H1 (cell line): ENCODE measurements around the gene DCLK1.

Experiments used
- CBX8 ChIP-seq: fragments of 300-800, 300-1000 bp; sonication (generic); IDR thresholded peaks from 2 replicates; pipeline ENCODE4 v1.7.1; 2016; ENCODE audit warnings: low read depth, low read length, borderline replicate concordance
- CEBPB ChIP-seq: IDR thresholded peaks from 2 replicates; pipeline ENCODE4 v1.6.1; 2012; ENCODE audit warnings: low read depth, low read length
- JUND ChIP-seq: IDR thresholded peaks from 2 replicates; pipeline ENCODE4 v1.6.1; 2011; ENCODE audit warnings: mild to moderate bottlenecking, improper control_type of control experiment, low read length
- KDM4A ChIP-seq: IDR thresholded peaks from one replicate; pipeline ENCODE4 v1.7.1; 2012; ENCODE audit warnings: low read depth, mild to moderate bottlenecking, moderate library complexity, low read length, inconsistent platforms; ENCODE audit not compliant: severe bottlenecking
- POLR2A ChIP-seq, 2 experiments: IDR thresholded peaks; 1 replicate in 1 of 2; 2 replicates in 1 of 2; pipeline ENCODE4 v1.6.1; 2011; ENCODE audit warnings: low read depth in 2 of 2, low read length in 2 of 2, mild to moderate bottlenecking in 2 of 2; ENCODE audit errors: control extremely low read depth in 1 of 2
- RBBP5 ChIP-seq: IDR thresholded peaks from 2 replicates; pipeline ENCODE4 v1.7.1; 2012; ENCODE audit warnings: low read depth, mild to moderate bottlenecking, inconsistent platforms, low read length, moderate library complexity, borderline replicate concordance
- SIN3A ChIP-seq, 2 experiments: IDR thresholded peaks in 1 of 2; conservative IDR thresholded peaks in 1 of 2; 2 replicates each; pipeline ENCODE4 v1.6.1; 2011 to 2012; ENCODE audit warnings: low read length in 2 of 2, improper control_type of control experiment in 1 of 2, low read depth in 1 of 2, mild to moderate bottlenecking in 1 of 2
- SP1 ChIP-seq: IDR thresholded peaks from 2 replicates; pipeline ENCODE4 v1.6.1; 2011; ENCODE audit warnings: low read depth, low read length
- TEAD4 ChIP-seq: IDR thresholded peaks from 2 replicates; pipeline ENCODE4 v1.6.1; 2012; ENCODE audit warnings: low read depth, low read length, inconsistent platforms, mixed read lengths
- YY1 ChIP-seq: IDR thresholded peaks from 2 replicates; pipeline ENCODE4 v1.6.1; 2011; ENCODE audit warnings: low read depth, mild to moderate bottlenecking, low read length
- TF ChIP-seq, protein P1 (sequence below), 3 experiments: IDR thresholded peaks; 1 replicate in 2 of 3; 2 replicates in 1 of 3; pipeline versions ENCODE4 v1.5.1 to v1.6.1; 2011; ENCODE audit warnings: low read length in 3 of 3, mild to moderate bottlenecking in 3 of 3, inconsistent platforms in 2 of 3, low read depth in 1 of 3, moderate library complexity in 1 of 3; ENCODE audit not compliant: insufficient read depth in 1 of 3; ENCODE audit errors: control extremely low read depth in 1 of 3
- TF ChIP-seq, protein P2 (sequence below): fragments of 300-600 bp; sonication (generic); IDR thresholded peaks from 2 replicates; pipeline ENCODE4 v1.7.1; 2012; ENCODE audit warnings: low read length, moderate library complexity, mild to moderate bottlenecking, inconsistent platforms; ENCODE audit not compliant: insufficient replicate concordance

DNA sequence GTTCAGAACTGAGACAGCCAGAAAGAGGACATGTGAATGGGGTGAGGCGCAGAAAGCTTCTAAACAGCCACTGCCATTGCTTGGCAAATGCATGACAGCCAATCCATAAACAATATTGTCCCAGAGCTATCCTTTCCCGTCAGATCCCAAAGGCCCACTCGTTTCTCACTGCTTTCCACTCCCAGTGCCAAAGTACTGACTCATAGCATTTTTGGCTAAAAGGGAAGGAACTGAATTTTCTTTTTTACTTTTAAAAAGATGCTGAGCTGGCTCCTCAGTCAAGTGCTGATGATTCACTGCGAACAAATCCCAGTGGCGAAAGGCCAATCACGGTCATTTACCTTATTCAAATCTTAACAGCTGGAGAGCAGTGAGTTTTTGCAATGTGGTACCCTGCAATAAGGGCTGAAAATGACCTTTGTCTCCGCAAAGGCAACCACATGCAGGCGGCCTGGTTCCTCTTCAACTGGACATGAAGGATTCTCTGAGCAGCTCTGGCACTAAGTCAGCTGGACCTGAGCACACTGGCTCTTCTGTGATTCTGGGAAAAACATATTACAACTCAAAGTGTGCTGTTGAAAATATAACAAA is 151.7 kb downstream of the DCLK1 start:
- TF ChIP-seq, protein P1, sequence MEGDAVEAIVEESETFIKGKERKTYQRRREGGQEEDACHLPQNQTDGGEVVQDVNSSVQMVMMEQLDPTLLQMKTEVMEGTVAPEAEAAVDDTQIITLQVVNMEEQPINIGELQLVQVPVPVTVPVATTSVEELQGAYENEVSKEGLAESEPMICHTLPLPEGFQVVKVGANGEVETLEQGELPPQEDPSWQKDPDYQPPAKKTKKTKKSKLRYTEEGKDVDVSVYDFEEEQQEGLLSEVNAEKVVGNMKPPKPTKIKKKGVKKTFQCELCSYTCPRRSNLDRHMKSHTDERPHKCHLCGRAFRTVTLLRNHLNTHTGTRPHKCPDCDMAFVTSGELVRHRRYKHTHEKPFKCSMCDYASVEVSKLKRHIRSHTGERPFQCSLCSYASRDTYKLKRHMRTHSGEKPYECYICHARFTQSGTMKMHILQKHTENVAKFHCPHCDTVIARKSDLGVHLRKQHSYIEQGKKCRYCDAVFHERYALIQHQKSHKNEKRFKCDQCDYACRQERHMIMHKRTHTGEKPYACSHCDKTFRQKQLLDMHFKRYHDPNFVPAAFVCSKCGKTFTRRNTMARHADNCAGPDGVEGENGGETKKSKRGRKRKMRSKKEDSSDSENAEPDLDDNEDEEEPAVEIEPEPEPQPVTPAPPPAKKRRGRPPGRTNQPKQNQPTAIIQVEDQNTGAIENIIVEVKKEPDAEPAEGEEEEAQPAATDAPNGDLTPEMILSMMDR (IDR thresholded peaks at IDR 0.05; ENCODE audit: control extremely low read depth in 1 of 3, insufficient read depth in 1 of 3, low read depth in 1 of 3, low read length in 3 of 3), result no peak
- TF ChIP-seq RBBP5, result no peak
- TF ChIP-seq SP1, result no peak
- TF ChIP-seq JUND, result no peak
- TF ChIP-seq, protein P2, sequence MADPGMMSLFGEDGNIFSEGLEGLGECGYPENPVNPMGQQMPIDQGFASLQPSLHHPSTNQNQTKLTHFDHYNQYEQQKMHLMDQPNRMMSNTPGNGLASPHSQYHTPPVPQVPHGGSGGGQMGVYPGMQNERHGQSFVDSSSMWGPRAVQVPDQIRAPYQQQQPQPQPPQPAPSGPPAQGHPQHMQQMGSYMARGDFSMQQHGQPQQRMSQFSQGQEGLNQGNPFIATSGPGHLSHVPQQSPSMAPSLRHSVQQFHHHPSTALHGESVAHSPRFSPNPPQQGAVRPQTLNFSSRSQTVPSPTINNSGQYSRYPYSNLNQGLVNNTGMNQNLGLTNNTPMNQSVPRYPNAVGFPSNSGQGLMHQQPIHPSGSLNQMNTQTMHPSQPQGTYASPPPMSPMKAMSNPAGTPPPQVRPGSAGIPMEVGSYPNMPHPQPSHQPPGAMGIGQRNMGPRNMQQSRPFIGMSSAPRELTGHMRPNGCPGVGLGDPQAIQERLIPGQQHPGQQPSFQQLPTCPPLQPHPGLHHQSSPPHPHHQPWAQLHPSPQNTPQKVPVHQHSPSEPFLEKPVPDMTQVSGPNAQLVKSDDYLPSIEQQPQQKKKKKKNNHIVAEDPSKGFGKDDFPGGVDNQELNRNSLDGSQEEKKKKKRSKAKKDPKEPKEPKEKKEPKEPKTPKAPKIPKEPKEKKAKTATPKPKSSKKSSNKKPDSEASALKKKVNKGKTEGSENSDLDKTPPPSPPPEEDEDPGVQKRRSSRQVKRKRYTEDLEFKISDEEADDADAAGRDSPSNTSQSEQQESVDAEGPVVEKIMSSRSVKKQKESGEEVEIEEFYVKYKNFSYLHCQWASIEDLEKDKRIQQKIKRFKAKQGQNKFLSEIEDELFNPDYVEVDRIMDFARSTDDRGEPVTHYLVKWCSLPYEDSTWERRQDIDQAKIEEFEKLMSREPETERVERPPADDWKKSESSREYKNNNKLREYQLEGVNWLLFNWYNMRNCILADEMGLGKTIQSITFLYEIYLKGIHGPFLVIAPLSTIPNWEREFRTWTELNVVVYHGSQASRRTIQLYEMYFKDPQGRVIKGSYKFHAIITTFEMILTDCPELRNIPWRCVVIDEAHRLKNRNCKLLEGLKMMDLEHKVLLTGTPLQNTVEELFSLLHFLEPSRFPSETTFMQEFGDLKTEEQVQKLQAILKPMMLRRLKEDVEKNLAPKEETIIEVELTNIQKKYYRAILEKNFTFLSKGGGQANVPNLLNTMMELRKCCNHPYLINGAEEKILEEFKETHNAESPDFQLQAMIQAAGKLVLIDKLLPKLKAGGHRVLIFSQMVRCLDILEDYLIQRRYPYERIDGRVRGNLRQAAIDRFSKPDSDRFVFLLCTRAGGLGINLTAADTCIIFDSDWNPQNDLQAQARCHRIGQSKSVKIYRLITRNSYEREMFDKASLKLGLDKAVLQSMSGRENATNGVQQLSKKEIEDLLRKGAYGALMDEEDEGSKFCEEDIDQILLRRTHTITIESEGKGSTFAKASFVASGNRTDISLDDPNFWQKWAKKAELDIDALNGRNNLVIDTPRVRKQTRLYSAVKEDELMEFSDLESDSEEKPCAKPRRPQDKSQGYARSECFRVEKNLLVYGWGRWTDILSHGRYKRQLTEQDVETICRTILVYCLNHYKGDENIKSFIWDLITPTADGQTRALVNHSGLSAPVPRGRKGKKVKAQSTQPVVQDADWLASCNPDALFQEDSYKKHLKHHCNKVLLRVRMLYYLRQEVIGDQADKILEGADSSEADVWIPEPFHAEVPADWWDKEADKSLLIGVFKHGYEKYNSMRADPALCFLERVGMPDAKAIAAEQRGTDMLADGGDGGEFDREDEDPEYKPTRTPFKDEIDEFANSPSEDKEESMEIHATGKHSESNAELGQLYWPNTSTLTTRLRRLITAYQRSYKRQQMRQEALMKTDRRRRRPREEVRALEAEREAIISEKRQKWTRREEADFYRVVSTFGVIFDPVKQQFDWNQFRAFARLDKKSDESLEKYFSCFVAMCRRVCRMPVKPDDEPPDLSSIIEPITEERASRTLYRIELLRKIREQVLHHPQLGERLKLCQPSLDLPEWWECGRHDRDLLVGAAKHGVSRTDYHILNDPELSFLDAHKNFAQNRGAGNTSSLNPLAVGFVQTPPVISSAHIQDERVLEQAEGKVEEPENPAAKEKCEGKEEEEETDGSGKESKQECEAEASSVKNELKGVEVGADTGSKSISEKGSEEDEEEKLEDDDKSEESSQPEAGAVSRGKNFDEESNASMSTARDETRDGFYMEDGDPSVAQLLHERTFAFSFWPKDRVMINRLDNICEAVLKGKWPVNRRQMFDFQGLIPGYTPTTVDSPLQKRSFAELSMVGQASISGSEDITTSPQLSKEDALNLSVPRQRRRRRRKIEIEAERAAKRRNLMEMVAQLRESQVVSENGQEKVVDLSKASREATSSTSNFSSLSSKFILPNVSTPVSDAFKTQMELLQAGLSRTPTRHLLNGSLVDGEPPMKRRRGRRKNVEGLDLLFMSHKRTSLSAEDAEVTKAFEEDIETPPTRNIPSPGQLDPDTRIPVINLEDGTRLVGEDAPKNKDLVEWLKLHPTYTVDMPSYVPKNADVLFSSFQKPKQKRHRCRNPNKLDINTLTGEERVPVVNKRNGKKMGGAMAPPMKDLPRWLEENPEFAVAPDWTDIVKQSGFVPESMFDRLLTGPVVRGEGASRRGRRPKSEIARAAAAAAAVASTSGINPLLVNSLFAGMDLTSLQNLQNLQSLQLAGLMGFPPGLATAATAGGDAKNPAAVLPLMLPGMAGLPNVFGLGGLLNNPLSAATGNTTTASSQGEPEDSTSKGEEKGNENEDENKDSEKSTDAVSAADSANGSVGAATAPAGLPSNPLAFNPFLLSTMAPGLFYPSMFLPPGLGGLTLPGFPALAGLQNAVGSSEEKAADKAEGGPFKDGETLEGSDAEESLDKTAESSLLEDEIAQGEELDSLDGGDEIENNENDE, result no peak
- no peak for TF ChIP-seq POLR2A (IDR thresholded peaks at IDR 0.05; ENCODE audit: control extremely low read depth in 1 of 2, low read depth in 2 of 2, low read length in 2 of 2)
- no peak for TF ChIP-seq TEAD4
- no peak for TF ChIP-seq CBX8
- no peak for TF ChIP-seq YY1
- TF ChIP-seq CEBPB, result no peak
- TF ChIP-seq SIN3A (conservative IDR thresholded peaks at IDR 0.05 in 1 of 2, IDR thresholded peaks at IDR 0.05 in 1 of 2; ENCODE audit: low read depth in 1 of 2, low read length in 2 of 2), result no peak
- no peak for TF ChIP-seq KDM4A
